Measurements from ENCODE around the gene RABL6.

- no peak for TF ChIP-seq POLR2AphosphoS5 (IDR thresholded peaks at IDR 0.05; ENCODE audit: borderline replicate concordance, low read depth, low read length)
- no peak for TF ChIP-seq EZH2 (IDR thresholded peaks at IDR 0.05)
- TF ChIP-seq FOXP2 (optimal IDR thresholded peaks at IDR 0.05; ENCODE audit: control extremely low read depth, extremely low read length, insufficient read depth): no peak
Observed at GRCh38 chr9:136805207-136805740, 2.5 kb upstream of the RABL6 start.

Data from SK-N-MC (cell line).